Type B pancreatic cell (in vitro differentiated cells): ENCODE data around the gene PPTC7. TPM values are rescaled to one million over a fixed set of nuclear protein-coding genes. Genes with fewer than 3 reads are reported as not detected.
"Not testable (repeated sequence)": the region's sequence is repeated elsewhere in the genome, so short reads cannot be mapped to it uniquely, and the experiment has no call there.

ENCODE experiments used
- DNase-seq: peaks from one replicate; pipeline ENCODE4 v3.0.0; 2021; ENCODE audit warnings: mixed read lengths; ENCODE audit not compliant: unreplicated experiment; ENCODE audit errors: extremely low spot score
- H3K27ac Mint-ChIP-seq: 2 replicates; pipeline ENCODE4 v1.8.0; 2021; ENCODE audit warnings: mild to moderate bottlenecking, mixed read lengths
- H3K27me3 Mint-ChIP-seq: 2 replicates; pipeline ENCODE4 v1.8.0; 2021; ENCODE audit warnings: mixed read lengths
- H3K36me3 Mint-ChIP-seq: 2 replicates; pipeline ENCODE4 v1.8.0; 2021; ENCODE audit warnings: mixed read lengths
- H3K4me1 Mint-ChIP-seq: one replicate; pipeline ENCODE4 v1.8.0; 2021; ENCODE audit warnings: mixed read lengths; ENCODE audit not compliant: unreplicated experiment
- H3K4me3 Mint-ChIP-seq: 2 replicates; pipeline ENCODE4 v1.8.0; 2021; ENCODE audit warnings: mild to moderate bottlenecking, mixed read lengths
- H3K9me3 Mint-ChIP-seq: 2 replicates; pipeline ENCODE4 v1.8.0; 2021; ENCODE audit warnings: mixed read lengths
- total RNA-seq: library from RNA; stranded (reverse); gene quantifications from 2 replicates; pipeline ENCODE4 v1.2.1, GENCODE V29; 2021; ENCODE audit warnings: low replicate concordance
- TF ChIP-seq, protein P1 (sequence below): fragments of 200-600 bp; sonication (generic); conservative IDR thresholded peaks from 2 replicates; pipeline ENCODE4 v1.5.0; 2021; ENCODE audit warnings: antibody characterized with exemption, mild to moderate bottlenecking

The PPTC7 gene
- total RNA-seq, 1 donor from 2014 or later: 14.5 TPM

DNA sequence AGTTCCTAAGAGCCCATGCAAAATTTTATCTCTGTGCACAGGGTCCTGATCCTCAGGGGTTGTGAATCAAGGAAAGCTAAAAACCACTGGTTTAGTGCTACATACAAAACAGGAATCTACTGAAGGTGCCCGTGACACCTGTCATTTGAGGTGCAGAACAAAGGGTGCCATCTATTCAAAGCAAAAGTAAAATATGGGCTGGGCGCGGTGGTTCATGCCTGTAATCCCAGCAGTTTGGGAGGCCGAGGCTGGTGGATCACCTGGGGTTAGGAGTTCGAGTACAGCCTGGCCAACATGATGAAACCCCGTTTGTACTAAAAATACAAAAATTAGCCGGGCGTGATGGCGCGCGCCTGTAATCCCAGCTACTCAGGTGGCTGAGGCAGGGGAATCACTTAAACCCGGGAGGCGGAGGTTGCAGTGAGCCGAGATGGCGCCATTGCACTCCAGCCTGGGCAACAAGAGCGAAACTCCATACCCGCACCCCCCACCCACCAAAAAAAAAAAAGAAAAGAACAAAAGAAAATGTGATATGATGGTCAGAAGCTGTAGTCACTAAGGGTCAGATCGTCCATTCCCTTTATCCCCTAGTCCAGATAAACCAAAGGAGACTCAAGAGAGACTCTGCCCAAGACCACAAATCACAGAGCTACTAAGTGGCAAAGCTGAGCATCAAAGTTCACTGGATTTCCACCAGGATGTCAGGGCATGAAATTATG lies 3.4 kb downstream of the PPTC7 start:
- Mint-ChIP-seq H3K27me3 (no peaks in the 10 kb centered on the region), H3K36me3 (no peaks in the 10 kb centered on the region), H3K4me1 (peaks cover 48% of the 10 kb centered on the region), H3K27ac (no peak overlapping the region), H3K9me3 (no peaks in the 10 kb centered on the region), H3K4me3 (no peak overlapping the region)
- no peak for DNase-seq
- TF ChIP-seq, protein P1, sequence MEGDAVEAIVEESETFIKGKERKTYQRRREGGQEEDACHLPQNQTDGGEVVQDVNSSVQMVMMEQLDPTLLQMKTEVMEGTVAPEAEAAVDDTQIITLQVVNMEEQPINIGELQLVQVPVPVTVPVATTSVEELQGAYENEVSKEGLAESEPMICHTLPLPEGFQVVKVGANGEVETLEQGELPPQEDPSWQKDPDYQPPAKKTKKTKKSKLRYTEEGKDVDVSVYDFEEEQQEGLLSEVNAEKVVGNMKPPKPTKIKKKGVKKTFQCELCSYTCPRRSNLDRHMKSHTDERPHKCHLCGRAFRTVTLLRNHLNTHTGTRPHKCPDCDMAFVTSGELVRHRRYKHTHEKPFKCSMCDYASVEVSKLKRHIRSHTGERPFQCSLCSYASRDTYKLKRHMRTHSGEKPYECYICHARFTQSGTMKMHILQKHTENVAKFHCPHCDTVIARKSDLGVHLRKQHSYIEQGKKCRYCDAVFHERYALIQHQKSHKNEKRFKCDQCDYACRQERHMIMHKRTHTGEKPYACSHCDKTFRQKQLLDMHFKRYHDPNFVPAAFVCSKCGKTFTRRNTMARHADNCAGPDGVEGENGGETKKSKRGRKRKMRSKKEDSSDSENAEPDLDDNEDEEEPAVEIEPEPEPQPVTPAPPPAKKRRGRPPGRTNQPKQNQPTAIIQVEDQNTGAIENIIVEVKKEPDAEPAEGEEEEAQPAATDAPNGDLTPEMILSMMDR: no peak

DNA sequence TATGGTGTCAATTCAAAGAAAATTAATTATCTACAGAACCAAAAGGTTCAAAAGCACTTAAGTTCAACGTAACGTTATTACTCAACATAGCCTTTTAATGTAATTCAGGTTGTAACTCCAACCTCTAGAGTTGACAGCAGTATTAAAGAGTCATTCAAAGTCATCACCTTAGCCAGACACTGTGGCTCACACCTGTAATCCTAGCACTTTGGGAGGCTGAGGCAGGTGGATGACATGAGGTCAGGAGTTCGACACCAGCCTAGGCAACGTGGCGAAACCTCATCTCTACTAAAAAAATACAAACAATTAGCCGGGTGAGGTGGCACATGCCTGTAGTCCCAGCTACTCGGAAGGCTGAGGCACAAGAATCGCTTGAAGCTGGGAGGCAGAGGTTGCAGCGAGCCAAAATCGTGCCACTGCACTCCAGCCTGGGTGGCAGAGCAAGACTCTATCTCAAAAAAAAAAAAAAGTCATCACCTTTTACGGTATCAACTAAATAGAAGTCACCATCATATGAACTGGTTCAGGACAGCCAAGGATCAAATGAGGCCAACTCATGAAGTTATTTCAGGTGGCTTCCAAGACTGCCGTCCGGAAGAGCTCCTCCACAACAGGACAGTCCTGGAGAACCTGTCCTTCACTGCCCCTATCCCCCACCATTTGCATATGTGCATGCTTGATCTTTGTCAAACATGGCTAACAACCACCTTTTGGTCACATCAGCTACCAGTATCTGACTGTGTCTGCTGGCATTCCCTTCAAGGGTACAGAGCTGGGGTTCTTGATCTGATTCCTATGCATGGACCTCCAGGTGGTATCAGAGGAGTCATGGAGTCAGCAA lies 4.2 kb downstream of the PPTC7 start:
- Mint-ChIP-seq H3K4me3 (no peak overlapping the region), H3K36me3 (no peaks in the 10 kb centered on the region), H3K27me3 (no peaks in the 10 kb centered on the region), H3K4me1 (peaks cover 41% of the 10 kb centered on the region), H3K27ac (peak overlapping the region; percentile 91), H3K9me3 (no peaks in the 10 kb centered on the region)
- DNase-seq: no peak
- TF ChIP-seq, protein P1: no peak

DNA sequence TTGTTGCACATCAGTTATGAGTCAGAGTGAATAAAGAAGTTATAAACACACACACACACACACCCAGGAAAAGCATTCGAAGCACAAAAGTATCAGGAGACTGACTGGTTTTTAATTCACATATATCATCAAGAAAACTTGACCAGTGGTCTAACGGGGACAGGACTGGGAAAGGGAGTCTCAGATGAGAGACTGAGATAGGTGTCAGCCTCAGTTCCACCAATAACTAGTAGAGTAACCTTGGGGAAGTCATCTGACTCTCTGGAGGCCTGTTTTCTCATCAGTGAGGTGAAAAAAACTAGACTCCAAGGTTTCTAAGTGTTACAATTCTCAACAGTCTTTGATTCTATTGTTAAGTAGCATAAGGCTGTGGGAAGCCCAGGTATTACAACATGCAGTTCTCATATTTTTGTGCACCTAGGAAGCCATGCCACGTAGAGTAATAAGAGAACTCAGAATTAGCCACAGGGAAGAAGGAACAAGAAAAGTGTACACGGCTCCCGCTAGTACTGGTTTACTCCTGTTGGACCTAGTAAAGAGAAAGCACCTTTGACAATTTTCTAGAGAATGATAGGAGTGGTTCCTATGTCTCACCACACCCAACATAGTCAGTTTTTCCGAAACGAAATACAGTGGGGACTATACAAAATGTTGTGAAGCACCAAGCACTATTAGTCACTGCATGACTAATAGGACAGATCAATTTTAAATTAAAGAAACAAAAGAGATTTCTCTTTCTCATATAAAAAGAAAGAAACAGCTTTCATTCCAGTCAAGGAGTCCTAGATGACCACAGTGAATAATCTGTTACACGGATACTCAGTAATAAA lies 5.0 kb downstream of the PPTC7 start:
- Mint-ChIP-seq H3K4me1 (peaks cover 34% of the 10 kb centered on the region), H3K27me3 (no peaks in the 10 kb centered on the region), H3K36me3 (no peaks in the 10 kb centered on the region), H3K9me3 (no peaks in the 10 kb centered on the region), H3K27ac (peak overlapping the region; percentile 91), H3K4me3 (peak overlapping the region; percentile 68)
- DNase-seq: no peak
- TF ChIP-seq, protein P1: no peak

DNA sequence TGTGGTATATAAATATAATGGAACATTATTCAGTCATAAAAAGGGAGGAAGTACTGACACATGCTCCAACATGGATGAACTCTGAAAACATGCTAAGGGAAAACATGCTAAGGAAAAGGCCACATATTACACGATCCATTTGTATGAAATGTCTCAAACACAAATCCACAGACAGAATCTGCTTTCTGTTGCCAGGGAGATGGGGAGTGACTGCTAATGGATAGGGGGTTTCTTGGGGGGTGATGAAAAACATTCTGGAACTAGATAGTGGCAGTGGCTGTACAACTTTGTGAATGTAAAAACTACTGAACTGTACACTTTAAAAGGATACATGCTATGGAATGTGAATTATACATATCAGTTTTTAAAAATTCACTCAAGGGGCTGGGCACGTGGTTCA lies 6.6 kb downstream of the PPTC7 start:
- H3K36me3 Mint-ChIP-seq: peaks cover 8% of the 10 kb centered on the region
- no peaks in the 10 kb centered on the region for H3K9me3 Mint-ChIP-seq
- no peak for DNase-seq
- no peak overlapping the region for H3K4me3 Mint-ChIP-seq
- no peaks in the 10 kb centered on the region for H3K27me3 Mint-ChIP-seq
- H3K4me1 Mint-ChIP-seq: peaks cover 28% of the 10 kb centered on the region
- H3K27ac Mint-ChIP-seq: peak overlapping the region; percentile 57
- TF ChIP-seq, protein P1: no peak

DNA sequence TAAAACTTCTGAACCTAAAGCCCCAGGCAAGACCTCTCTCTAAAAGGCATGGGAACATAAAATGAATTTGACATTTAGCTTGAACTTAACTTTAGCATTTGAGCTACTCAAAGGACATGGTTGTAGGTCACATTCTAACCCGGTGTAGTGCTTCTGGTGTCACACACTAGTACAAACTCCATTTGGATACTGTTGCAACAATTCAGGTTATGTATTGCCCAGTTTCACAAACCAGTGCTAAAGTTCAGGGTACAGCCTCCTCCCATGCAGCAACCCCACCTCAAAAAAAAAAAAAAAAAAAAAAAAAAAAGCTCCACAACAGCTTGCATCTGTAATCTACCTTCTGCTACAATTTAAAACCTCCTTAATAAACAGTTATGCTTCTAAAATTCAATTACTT lies 7.8 kb downstream of the PPTC7 start:
- DNase-seq: no peak
- Mint-ChIP-seq H3K4me3 (peak overlapping the region; percentile 28), H3K9me3 (no peaks in the 10 kb centered on the region), H3K36me3 (peaks cover 11% of the 10 kb centered on the region), H3K4me1 (peaks cover 22% of the 10 kb centered on the region), H3K27me3 (no peaks in the 10 kb centered on the region), H3K27ac (peak overlapping the region; percentile 48)
- TF ChIP-seq, protein P1: no peak

DNA sequence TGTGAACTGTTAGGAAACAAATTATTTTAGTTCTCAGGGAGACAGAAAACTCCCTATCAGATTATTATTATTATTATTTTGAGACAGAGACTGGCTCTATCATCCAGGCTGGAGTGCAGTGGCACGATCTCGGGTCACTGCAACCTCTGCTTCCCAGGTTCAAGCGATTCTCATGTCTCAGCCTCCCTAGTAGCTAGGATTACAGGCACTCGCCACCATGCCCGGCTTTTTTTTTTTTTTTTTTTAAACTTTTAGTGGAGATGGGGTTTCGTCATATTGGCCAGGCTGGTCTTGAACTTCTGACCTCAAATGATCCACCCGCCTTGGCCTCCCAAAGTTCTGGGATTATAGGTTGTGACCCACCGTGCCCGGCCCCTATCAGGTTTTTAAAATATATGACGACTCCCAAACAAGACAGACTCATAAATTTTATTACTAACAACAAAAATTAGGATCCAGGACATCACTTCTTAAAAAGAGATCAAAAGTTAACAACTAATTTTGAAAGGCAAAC lies 8.3 kb downstream of the PPTC7 start:
- peaks cover 12% of the 10 kb centered on the region for H3K36me3 Mint-ChIP-seq
- H3K4me3 Mint-ChIP-seq, H3K9me3 Mint-ChIP-seq, H3K27ac Mint-ChIP-seq, DNase-seq, H3K27me3 Mint-ChIP-seq: not testable (repeated sequence)
- peaks cover 22% of the 10 kb centered on the region for H3K4me1 Mint-ChIP-seq
